ENCODE data around the gene PCDH9.

PCDH9 gene

GRCh38 chr13:67018775-67019174, 211.4 kb downstream of the PCDH9 start:
- DNase-seq: no peak

- no peak for DNase-seq
These were observed 212.9 kb downstream of the PCDH9 start for GRCh38 chr13:67017276-67017675.

- DNase-seq: no peak
These were observed 214.0 kb downstream of the PCDH9 start for GRCh38 chr13:67015976-67016600.

GRCh38 chr13:67014399-67014798, 215.7 kb downstream of the PCDH9 start:
- no peak for DNase-seq

GRCh38 chr13:67013709-67014108, 216.4 kb downstream of the PCDH9 start:
- DNase-seq: no peak

GRCh38 chr13:67008075-67008668, 222.0 kb downstream of the PCDH9 start:
- DNase-seq: no peak

GRCh38 chr13:67004511-67004910, 225.6 kb downstream of the PCDH9 start:
- no peak for DNase-seq

- DNase-seq: no peak
These were observed 226.4 kb downstream of the PCDH9 start for GRCh38 chr13:67003743-67004142.

GRCh38 chr13:67001363-67001762, 228.8 kb downstream of the PCDH9 start:
- no peak for DNase-seq

- DNase-seq: no peak
These were observed 233.6 kb downstream of the PCDH9 start for GRCh38 chr13:66996503-66996902.

GRCh38 chr13:66995203-66995611, 234.9 kb downstream of the PCDH9 start:
- DNase-seq: no peak

GRCh38 chr13:66994517-66995202, 235.5 kb downstream of the PCDH9 start:
- no peak for DNase-seq

GRCh38 chr13:66994097-66994496, 236.0 kb downstream of the PCDH9 start:
- DNase-seq: no peak

- DNase-seq: no peak
These were observed 237.4 kb downstream of the PCDH9 start for GRCh38 chr13:66992719-66993118.

GRCh38 chr13:66992183-66992582, 238.0 kb downstream of the PCDH9 start:
- no peak for DNase-seq

- no peak for DNase-seq
These were observed 245.9 kb downstream of the PCDH9 start for GRCh38 chr13:66984241-66984640.

GRCh38 chr13:66981912-66982311, 248.2 kb downstream of the PCDH9 start:
- DNase-seq: no peak

- no peak for DNase-seq
These were observed 253.0 kb downstream of the PCDH9 start for GRCh38 chr13:66977161-66977560.

- DNase-seq: no peak
These were observed 255.2 kb downstream of the PCDH9 start for GRCh38 chr13:66974889-66975288.

- DNase-seq: no peak
These were observed 256.0 kb downstream of the PCDH9 start for GRCh38 chr13:66974174-66974573.

- DNase-seq: no peak
These were observed 257.5 kb downstream of the PCDH9 start for GRCh38 chr13:66972659-66973058.

GRCh38 chr13:66971004-66971403, 259.1 kb downstream of the PCDH9 start:
- no peak for DNase-seq

GRCh38 chr13:66969291-66969690, 260.8 kb downstream of the PCDH9 start:
- no peak for DNase-seq

GRCh38 chr13:66967811-66968597, 262.1 kb downstream of the PCDH9 start:
- DNase-seq: no peak
